NCI-H2081 treated with DMSO at 0.1 percent for 48 hours (cell line): ENCODE measurements around the gene DDB1.

Source experiments
- DNase-seq: peaks from one replicate; lab custom pipeline; 2025; lab: John Stamatoyannopoulos, UW

DDB1 gene

GRCh38 chr11:61294717-61295595, 37.9 kb downstream of the DDB1 start, which contains the start of gene VWCE:
Gene VWCE (minus strand): TSS chr11:61295316. CDS start chr11:61295037, 279 bp downstream.
- peak; percentile 8 for DNase-seq

- DNase-seq: peak; percentile 60
These were observed 38.8 kb downstream of the DDB1 start for GRCh38 chr11:61293867-61294716.

GRCh38 chr11:61292356-61292755, 40.5 kb downstream of the DDB1 start:
- DNase-seq: no peak

- no peak for DNase-seq
These were observed 41.8 kb downstream of the DDB1 start for GRCh38 chr11:61290905-61291690.

GRCh38 chr11:61287338-61287977, 45.4 kb downstream of the DDB1 start:
- DNase-seq: no peak

- no peak for DNase-seq
These were observed 49.3 kb downstream of the DDB1 start for GRCh38 chr11:61283613-61284012.

- DNase-seq: no peak
These were observed 51.2 kb downstream of the DDB1 start for GRCh38 chr11:61281581-61282250.

GRCh38 chr11:61280883-61281580, 51.9 kb downstream of the DDB1 start:
- no peak for DNase-seq

- peak; percentile 14 for DNase-seq
These were observed 52.8 kb downstream of the DDB1 start for GRCh38 chr11:61279934-61280659.

- DNase-seq: no peak
These were observed 54.9 kb downstream of the DDB1 start for GRCh38 chr11:61278001-61278470.

GRCh38 chr11:61277186-61278000, 55.5 kb downstream of the DDB1 start:
- DNase-seq: no peak

GRCh38 chr11:61275191-61275590, 57.7 kb downstream of the DDB1 start:
- DNase-seq: no peak

- no peak for DNase-seq
These were observed 58.8 kb downstream of the DDB1 start for GRCh38 chr11:61274084-61274483.

GRCh38 chr11:61273178-61274078, 59.5 kb downstream of the DDB1 start:
- no peak for DNase-seq

GRCh38 chr11:61272731-61273130, 60.2 kb downstream of the DDB1 start:
- DNase-seq: no peak

GRCh38 chr11:61270354-61271076, 62.4 kb downstream of the DDB1 start:
- DNase-seq: no peak
